Trophoblast cell (in vitro differentiated cells and primary cell): ENCODE measurements around the gene TRAF3IP1.
A peak's percentile ranks its signal among the peaks of the same experiment; 100 is the strongest.

ENCODE experiments used
- DNase-seq, 2 donors: peaks; one replicate each; pipeline ENCODE4 v3.0.0-alpha.2; 2016
- H2AFZ ChIP-seq: 2 replicates; pipeline ENCODE4 v1.6.1; 2013; ENCODE audit warnings: low read length, moderate library complexity, mild to moderate bottlenecking; ENCODE audit not compliant: insufficient read depth, poor library complexity
- H2AK5ac ChIP-seq: 2 replicates; pipeline ENCODE4 v1.6.1; 2013; ENCODE audit warnings: mild to moderate bottlenecking, low read length
- H2BK120ac ChIP-seq: 2 replicates; pipeline ENCODE4 v1.6.1; 2013; ENCODE audit warnings: low read length, mild to moderate bottlenecking, moderate library complexity; ENCODE audit not compliant: insufficient read depth, poor library complexity
- H2BK12ac ChIP-seq: 2 replicates; pipeline ENCODE4 v1.6.1; 2013; ENCODE audit warnings: mild to moderate bottlenecking, low read length, moderate library complexity
- H2BK5ac ChIP-seq: 2 replicates; pipeline ENCODE4 v1.6.1; 2013; ENCODE audit warnings: low read length, low read depth, moderate library complexity, mild to moderate bottlenecking; ENCODE audit not compliant: poor library complexity
- H3K14ac ChIP-seq: 2 replicates; pipeline ENCODE4 v1.6.1; 2013; ENCODE audit warnings: mild to moderate bottlenecking, low read length
- H3K18ac ChIP-seq: 2 replicates; pipeline ENCODE4 v1.6.1; 2013; ENCODE audit warnings: mild to moderate bottlenecking, low read length
- H3K23ac ChIP-seq: 2 replicates; pipeline ENCODE4 v1.6.1; 2013; ENCODE audit warnings: low read length
- H3K27ac ChIP-seq: 2 replicates; pipeline ENCODE4 v1.5.1; 2013; ENCODE audit warnings: low read depth, mild to moderate bottlenecking, inconsistent platforms, low read length, moderate library complexity
- H3K27me3 ChIP-seq: 2 replicates; pipeline ENCODE4 v1.6.1; 2013; ENCODE audit warnings: inconsistent platforms, mild to moderate bottlenecking, low read length, moderate library complexity; ENCODE audit not compliant: insufficient read depth
- H3K36me3 ChIP-seq, 2 experiments: 1 replicate in 1 of 2; 2 replicates in 1 of 2; pipeline ENCODE4 v1.6.1; 2013; ENCODE audit warnings: low read length in 2 of 2, mild to moderate bottlenecking in 2 of 2, moderate library complexity in 1 of 2; ENCODE audit not compliant: insufficient read depth in 2 of 2, control insufficient read depth in 1 of 2
- H3K4ac ChIP-seq: 2 replicates; pipeline ENCODE4 v1.6.1; 2013; ENCODE audit warnings: low read depth, mild to moderate bottlenecking, low read length, moderate library complexity
- H3K4me1 ChIP-seq, 2 experiments: 1 replicate in 1 of 2; 2 replicates in 1 of 2; pipeline ENCODE4 v1.6.1; 2013; ENCODE audit warnings: low read length in 2 of 2, mild to moderate bottlenecking in 2 of 2, moderate library complexity in 1 of 2; ENCODE audit not compliant: insufficient read depth in 2 of 2, control insufficient read depth in 1 of 2
- H3K4me2 ChIP-seq: 2 replicates; pipeline ENCODE4 v1.6.1; 2013; ENCODE audit warnings: inconsistent platforms, mild to moderate bottlenecking, low read length, moderate library complexity
- H3K4me3 ChIP-seq: 2 replicates; pipeline ENCODE4 v1.5.1; 2013; ENCODE audit warnings: mild to moderate bottlenecking, low read depth, low read length, inconsistent platforms
- H3K79me1 ChIP-seq: one replicate; pipeline ENCODE4 v1.6.1; 2013; ENCODE audit warnings: low read length
- H3K79me2 ChIP-seq: 2 replicates; pipeline ENCODE4 v1.6.1; 2013; ENCODE audit warnings: low read length, mild to moderate bottlenecking; ENCODE audit not compliant: control insufficient read depth, insufficient read depth, poor library complexity
- H3K9ac ChIP-seq: 2 replicates; pipeline ENCODE4 v1.6.1; 2013; ENCODE audit warnings: mild to moderate bottlenecking, low read length
- H3K9me3 ChIP-seq: 2 replicates; pipeline ENCODE4 v1.6.1; 2013; ENCODE audit warnings: low read depth, mild to moderate bottlenecking, control low read depth, inconsistent platforms, low read length; ENCODE audit not compliant: insufficient read depth
- H4K12ac ChIP-seq: 2 replicates; pipeline ENCODE4 v1.6.1; 2013; ENCODE audit warnings: low read depth, mild to moderate bottlenecking, low read length, moderate library complexity
- H4K8ac ChIP-seq: 2 replicates; pipeline ENCODE4 v1.6.1; 2013; ENCODE audit warnings: low read depth, mild to moderate bottlenecking, low read length, moderate library complexity
- H4K91ac ChIP-seq: one replicate; pipeline ENCODE4 v1.6.1; 2013; ENCODE audit warnings: low read depth, mild to moderate bottlenecking, low read length, moderate library complexity
- WGBS: extraction: QIAGEN DNeasy Blood & Tissue Kit; methylation state at CpG from one replicate; pipeline ENCODE4 v1.1.7; 2013; ENCODE audit warnings: missing lambda C conversion rate; ENCODE audit not compliant: insufficient read length, insufficient coverage; ENCODE audit errors: extremely low coverage; 5-methylcytosine and 5-hydroxymethylcytosine counted together

Gene TRAF3IP1

GRCh38 chr2:238382381-238382781 lies 62.1 kb downstream of the TRAF3IP1 start:
- Histone ChIP-seq H4K12ac (no peak overlapping the region), H2BK5ac (no peak overlapping the region), H3K9me3 (peaks cover 2% of the 10 kb centered on the region), H3K9ac (no peak overlapping the region), H3K4me3 (no peak overlapping the region), H3K14ac (no peak overlapping the region), H2AK5ac (no peak overlapping the region), H3K27me3 (no peaks in the 10 kb centered on the region), H3K79me1 (peaks cover 12% of the 10 kb centered on the region), H3K4me2 (no peak overlapping the region), H2BK12ac (no peak overlapping the region), H3K36me3 (no peaks in the 10 kb centered on the region), H3K18ac (no peak overlapping the region), H3K23ac (no peak overlapping the region), H4K91ac (no peak overlapping the region), H2AFZ (no peak overlapping the region), H3K4me1 (peaks cover 20 to 25% of the 10 kb centered on the region in 2 experiments), H4K8ac (no peak overlapping the region), H3K79me2 (no peaks in the 10 kb centered on the region), H2BK120ac (no peak overlapping the region), H3K27ac (no peak overlapping the region), H3K4ac (no peak overlapping the region)
- peak in 1 of 2 donors; percentile 7 for DNase-seq
- no CpG with 5 or more reads among the region's 5 CpGs for WGBS

- Histone ChIP-seq H3K27me3 (no peaks in the 10 kb centered on the region), H2BK12ac (no peak overlapping the region), H3K27ac (no peak overlapping the region), H2BK120ac (no peak overlapping the region), H2AFZ (no peak overlapping the region), H3K79me2 (no peaks in the 10 kb centered on the region), H3K4me1 (peaks cover 20 to 25% of the 10 kb centered on the region in 2 experiments), H3K23ac (no peak overlapping the region), H2BK5ac (no peak overlapping the region), H3K9ac (no peak overlapping the region), H3K4me2 (no peak overlapping the region), H3K14ac (no peak overlapping the region), H3K18ac (no peak overlapping the region), H3K9me3 (peaks cover 2% of the 10 kb centered on the region), H4K8ac (no peak overlapping the region), H3K79me1 (peaks cover 12% of the 10 kb centered on the region), H3K4me3 (no peak overlapping the region), H3K36me3 (no peaks in the 10 kb centered on the region), H2AK5ac (no peak overlapping the region), H4K91ac (no peak overlapping the region), H4K12ac (no peak overlapping the region), H3K4ac (no peak overlapping the region)
- no peak for DNase-seq
- no CpG with 5 or more reads among the region's 5 CpGs for WGBS
These were observed 62.8 kb downstream of the TRAF3IP1 start for GRCh38 chr2:238383135-238383534.

GRCh38 chr2:238383743-238384380 lies 63.5 kb downstream of the TRAF3IP1 start:
- Histone ChIP-seq H3K9me3 (peaks cover 2% of the 10 kb centered on the region), H3K9ac (no peak overlapping the region), H3K27me3 (no peaks in the 10 kb centered on the region), H3K79me2 (no peaks in the 10 kb centered on the region), H3K14ac (no peak overlapping the region), H2AFZ (no peak overlapping the region), H3K36me3 (no peaks in the 10 kb centered on the region), H3K23ac (no peak overlapping the region), H4K12ac (no peak overlapping the region), H3K27ac (no peak overlapping the region), H2BK5ac (no peak overlapping the region), H2AK5ac (no peak overlapping the region), H3K4ac (no peak overlapping the region), H3K18ac (no peak overlapping the region), H3K4me3 (no peak overlapping the region), H2BK12ac (no peak overlapping the region), H4K91ac (no peak overlapping the region), H3K4me1 (peaks cover 20 to 22% of the 10 kb centered on the region in 2 experiments), H2BK120ac (no peak overlapping the region), H3K4me2 (no peak overlapping the region), H4K8ac (no peak overlapping the region), H3K79me1 (peaks cover 12% of the 10 kb centered on the region)
- no peak for DNase-seq
- WGBS = no CpG with 5 or more reads among the region's 7 CpGs

- no peak overlapping the region for H2BK5ac ChIP-seq
- H3K36me3 ChIP-seq = no peaks in the 10 kb centered on the region
- no peak overlapping the region for H4K91ac ChIP-seq
- no peak overlapping the region for H3K14ac ChIP-seq
- H3K79me1 ChIP-seq = peaks cover 3% of the 10 kb centered on the region
- no peak overlapping the region for H3K27ac ChIP-seq
- no peaks in the 10 kb centered on the region for H3K79me2 ChIP-seq
- no peak overlapping the region for H3K18ac ChIP-seq
- H3K23ac ChIP-seq = no peak overlapping the region
- H3K4ac ChIP-seq = no peak overlapping the region
- WGBS = no CpG with 5 or more reads among the region's 4 CpGs
- H4K12ac ChIP-seq = no peak overlapping the region
- H4K8ac ChIP-seq = no peak overlapping the region
- H3K4me2 ChIP-seq = no peak overlapping the region
- no peak overlapping the region for H2BK120ac ChIP-seq
- no peak overlapping the region for H2BK12ac ChIP-seq
- peaks cover 5 to 8% of the 10 kb centered on the region in 2 experiments for H3K4me1 ChIP-seq
- H2AFZ ChIP-seq = no peak overlapping the region
- no peak overlapping the region for H3K9ac ChIP-seq
- no peak overlapping the region for H2AK5ac ChIP-seq
- H3K27me3 ChIP-seq = no peaks in the 10 kb centered on the region
- peaks cover 2% of the 10 kb centered on the region for H3K9me3 ChIP-seq
- no peak overlapping the region for H3K4me3 ChIP-seq
- peak in 1 of 2 donors; percentile 20 for DNase-seq
These were observed 67.0 kb downstream of the TRAF3IP1 start for GRCh38 chr2:238387332-238387731.
